SK-N-MC (cell line): ENCODE results near the gene ULK3.

Experiments
- DNase-seq: peaks from one replicate; pipeline ENCODE4 v3.0.0-alpha.2; 2011; ENCODE audit warnings: low read depth, low spot score
- H3K27ac ChIP-seq: fragments of 200-600 bp; sonication (generic); 2 replicates; pipeline ENCODE4 v1.5.1; 2016; ENCODE audit warnings: mixed run types
- H3K36me3 ChIP-seq: fragments of 200-600 bp; sonication (generic); 2 replicates; pipeline ENCODE4 v1.6.1; 2017; ENCODE audit warnings: antibody characterized with exemption, low read length, mixed read lengths; ENCODE audit not compliant: insufficient read depth
- H3K4me3 ChIP-seq: fragments of 200-600 bp; sonication (generic); 2 replicates; pipeline ENCODE4 v1.5.1; 2016
- H3K9ac ChIP-seq: fragments of 200-600 bp; sonication (generic); 2 replicates; pipeline ENCODE4 v1.8.0; 2017; ENCODE audit warnings: mixed run types, mixed read lengths; ENCODE audit not compliant: insufficient read length
- H3K9me3 ChIP-seq: fragments of 200-600 bp; sonication (generic); 2 replicates; pipeline ENCODE4 v1.6.1; 2017; ENCODE audit warnings: low read depth, mild to moderate bottlenecking, antibody characterized with exemption, low read length, moderate library complexity, mixed read lengths
- EZH2 ChIP-seq: fragments of 200-600 bp; sonication (generic); IDR thresholded peaks from one replicate; pipeline ENCODE4 v1.6.1; 2017; ENCODE audit warnings: antibody characterized with exemption
- FOXP2 ChIP-seq: optimal IDR thresholded peaks from 2 replicates; pipeline ENCODE3; 2011; ENCODE audit warnings: mild to moderate bottlenecking, moderate library complexity; ENCODE audit not compliant: insufficient read depth; ENCODE audit errors: extremely low read length, control extremely low read depth
- POLR2AphosphoS5 ChIP-seq: IDR thresholded peaks from 2 replicates; pipeline ENCODE4 v1.6.1; 2012; ENCODE audit warnings: mild to moderate bottlenecking, low read depth, low read length, borderline replicate concordance

Gene ULK3

GRCh38 chr15:74792227-74793016 lies 50.5 kb downstream of the ULK3 start:
- TF ChIP-seq FOXP2 (no peak), POLR2AphosphoS5 (no peak), EZH2 (no peak)
- Histone ChIP-seq H3K4me3 (no peak overlapping the region), H3K9ac (no peak overlapping the region), H3K9me3 (no peaks in the 10 kb centered on the region), H3K27ac (no peak overlapping the region), H3K36me3 (no peaks in the 10 kb centered on the region; the same call in 1 of the 2 replicates)
- DNase-seq = no peak

GRCh38 chr15:74791667-74792066 lies 51.3 kb downstream of the ULK3 start:
- Histone ChIP-seq H3K4me3 (no peak overlapping the region), H3K9me3 (no peaks in the 10 kb centered on the region), H3K9ac (no peak overlapping the region), H3K27ac (no peak overlapping the region), H3K36me3 (no peaks in the 10 kb centered on the region; the same call in 1 of the 2 replicates)
- DNase-seq = no peak
- TF ChIP-seq EZH2 (no peak), POLR2AphosphoS5 (no peak), FOXP2 (no peak)

- DNase-seq = no peak
- Histone ChIP-seq H3K4me3 (no peak overlapping the region), H3K9me3 (no peaks in the 10 kb centered on the region), H3K9ac (no peak overlapping the region), H3K27ac (peak overlapping the region; percentile 48; the same call in 1 of the 2 replicates), H3K36me3 (no peaks in the 10 kb centered on the region; the same call in 1 of the 2 replicates)
- TF ChIP-seq POLR2AphosphoS5 (no peak), EZH2 (no peak), FOXP2 (no peak)
These were observed 51.9 kb downstream of the ULK3 start for GRCh38 chr15:74791007-74791406.

DNA sequence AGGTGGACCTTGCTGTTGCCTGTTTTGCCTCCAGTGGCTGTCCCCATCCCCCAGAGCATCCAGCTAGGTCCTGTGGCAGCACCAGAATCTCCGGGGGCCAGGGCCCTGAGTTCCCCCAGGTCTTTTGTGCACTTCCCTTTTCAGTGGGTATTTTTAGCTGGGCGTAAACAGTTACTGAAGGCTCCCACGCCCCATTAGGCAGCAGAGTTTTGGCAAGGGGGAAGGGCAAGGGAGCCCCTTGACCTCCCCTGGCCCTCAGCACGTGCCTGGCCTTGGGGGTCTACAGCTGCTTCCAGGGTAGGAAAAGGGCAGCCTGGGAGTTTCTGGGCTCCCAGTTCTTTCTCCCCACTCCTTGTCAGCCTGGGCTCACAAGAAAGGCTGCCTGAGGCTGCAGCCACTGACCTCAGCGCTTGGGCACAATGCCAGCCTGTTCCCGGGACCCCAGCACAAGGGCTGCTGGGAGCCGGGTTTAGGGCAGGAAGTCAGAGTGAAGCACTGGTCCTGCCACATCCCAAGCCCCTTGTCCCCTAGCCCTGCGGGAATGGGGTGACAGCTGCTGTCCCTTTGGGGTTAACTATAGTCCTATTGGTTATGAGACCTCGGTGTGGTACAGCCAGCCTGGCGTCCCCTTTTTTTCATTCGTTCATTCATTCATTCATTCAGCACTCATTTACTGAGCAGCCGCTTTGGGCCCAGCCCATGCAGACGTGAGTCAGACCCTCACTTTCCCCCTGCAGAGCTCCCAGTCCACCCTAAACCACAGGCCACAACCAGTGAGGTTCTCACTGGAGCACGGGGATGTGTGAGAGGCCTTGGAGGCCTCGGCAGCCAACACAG lies 52.7 kb downstream of the ULK3 start:
- Histone ChIP-seq H3K27ac (peak overlapping the region; percentile 48), H3K9ac (no peak overlapping the region), H3K4me3 (no peak overlapping the region), H3K9me3 (no peaks in the 10 kb centered on the region), H3K36me3 (no peaks in the 10 kb centered on the region; the same call in 1 of the 2 replicates)
- no peak for DNase-seq
- TF ChIP-seq EZH2 (no peak), POLR2AphosphoS5 (no peak), FOXP2 (no peak)

DNA sequence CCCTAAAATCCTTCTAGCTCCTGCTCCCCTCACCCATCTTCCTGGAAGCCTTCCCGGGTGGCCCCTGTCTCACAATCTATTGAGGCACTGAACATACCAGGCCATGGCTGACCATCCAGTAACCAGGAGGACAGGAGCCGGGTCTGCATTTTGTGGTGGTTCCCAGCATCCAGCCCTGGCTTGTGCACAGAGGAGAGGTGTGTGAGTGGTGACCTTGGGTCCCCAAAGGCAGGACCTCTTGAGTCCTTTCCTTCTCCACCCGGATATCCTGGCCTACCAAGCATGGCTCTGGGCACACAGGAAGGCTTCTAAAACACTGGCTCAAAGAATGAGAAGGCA lies 53.2 kb downstream of the ULK3 start:
- Histone ChIP-seq H3K27ac (0 out of 2 replicates have a peak overlapping the region, but pooled peaks have one; percentile 25), H3K9ac (no peak overlapping the region), H3K36me3 (no peaks in the 10 kb centered on the region; the same call in 1 of the 2 replicates), H3K4me3 (no peak overlapping the region), H3K9me3 (no peaks in the 10 kb centered on the region)
- no peak for TF ChIP-seq EZH2
- TF ChIP-seq POLR2AphosphoS5 = no peak
- DNase-seq = no peak

DNA sequence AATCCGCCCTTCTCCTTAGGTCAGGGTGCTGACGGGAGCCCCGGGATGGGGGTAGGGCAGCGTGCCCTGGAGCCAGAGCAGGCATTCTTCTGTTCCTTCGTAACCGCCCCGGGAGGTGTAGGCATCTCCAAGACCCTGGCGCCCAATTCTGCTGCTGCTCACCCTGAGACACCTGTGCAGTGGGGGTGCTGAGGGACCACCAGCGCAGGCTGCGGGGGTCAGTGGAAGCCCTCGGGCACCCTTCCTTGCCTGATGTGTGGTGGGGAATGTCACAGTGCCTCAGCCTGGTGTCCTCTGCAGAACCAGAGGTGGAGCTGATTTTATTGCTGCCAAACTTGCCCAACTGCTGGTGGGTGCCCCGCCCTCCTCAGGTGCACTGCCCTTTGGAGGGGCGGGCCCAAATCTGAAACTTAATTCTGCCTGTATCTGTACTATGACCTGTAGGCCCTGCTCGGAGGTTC lies 53.8 kb downstream of the ULK3 start:
- Histone ChIP-seq H3K4me3 (peak overlapping the region; percentile 57), H3K9me3 (no peaks in the 10 kb centered on the region), H3K9ac (no peak overlapping the region), H3K36me3 (no peaks in the 10 kb centered on the region), H3K27ac (0 out of 2 replicates have a peak overlapping the region, but pooled peaks have one; percentile 25)
- DNase-seq = no peak
- TF ChIP-seq EZH2 = no peak
- TF ChIP-seq FOXP2 = no peak
- no peak for TF ChIP-seq POLR2AphosphoS5

- H3K9ac ChIP-seq = no peak overlapping the region
- peak overlapping the region; percentile 26; the same call in 1 of the 2 replicates for H3K27ac ChIP-seq
- no peaks in the 10 kb centered on the region for H3K36me3 ChIP-seq
- H3K4me3 ChIP-seq = peak overlapping the region; percentile 57
- DNase-seq = no peak
- peak; percentile 20; the same call in 1 of the 2 replicates for TF ChIP-seq POLR2AphosphoS5
- no peak for TF ChIP-seq EZH2
- TF ChIP-seq FOXP2 = peak; percentile 52
- no peaks in the 10 kb centered on the region for H3K9me3 ChIP-seq
These were observed 54.2 kb downstream of the ULK3 start for GRCh38 chr15:74788683-74789151.

GRCh38 chr15:74788042-74788682 lies 54.8 kb downstream of the ULK3 start:
- no peaks in the 10 kb centered on the region for H3K36me3 ChIP-seq
- no peak for DNase-seq
- H3K9ac ChIP-seq = no peak overlapping the region
- no peak for TF ChIP-seq FOXP2
- no peak for TF ChIP-seq POLR2AphosphoS5
- no peak for TF ChIP-seq EZH2
- H3K4me3 ChIP-seq = peak overlapping the region; percentile 57
- peak overlapping the region; percentile 26 for H3K27ac ChIP-seq
- H3K9me3 ChIP-seq = no peaks in the 10 kb centered on the region
